DMS79 treated with DMSO at 0.1 percent for 48 hours (cell line): ENCODE measurements around the gene ARHGDIG.
A peak's percentile ranks its signal among the peaks of the same experiment; 100 is the strongest.
"Not testable (repeated sequence)": the region's sequence is repeated elsewhere in the genome, so short reads cannot be mapped to it uniquely, and the experiment has no call there.

Experiments used
- DNase-seq: peaks from one replicate; lab custom pipeline; 2025; lab: John Stamatoyannopoulos, UW

Gene ARHGDIG

DNA sequence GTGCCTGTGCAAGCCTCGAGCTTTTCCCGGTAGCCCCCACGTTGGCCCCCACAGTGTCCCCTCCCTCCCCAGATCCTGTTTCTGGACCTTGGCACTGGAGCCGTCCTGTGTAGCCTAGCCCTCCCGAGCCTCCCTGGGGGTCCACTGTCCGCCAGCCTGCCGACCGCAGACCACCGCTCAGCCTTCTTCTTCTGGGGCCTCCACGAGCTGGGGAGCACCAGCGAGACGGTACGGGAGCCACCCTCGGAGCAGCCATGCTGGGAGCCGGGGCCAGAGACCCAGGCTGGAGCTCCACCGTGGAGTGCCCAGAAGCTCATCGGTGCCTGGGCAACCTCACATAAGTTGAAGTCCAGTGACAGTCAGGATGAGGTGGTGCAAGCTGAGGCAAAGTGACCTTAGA lies 16.4 kb upstream of the ARHGDIG start:
- DNase-seq = no peak

- no peak for DNase-seq
Observed at GRCh38 chr16:264440-264951, 15.9 kb upstream of the ARHGDIG start.

DNA sequence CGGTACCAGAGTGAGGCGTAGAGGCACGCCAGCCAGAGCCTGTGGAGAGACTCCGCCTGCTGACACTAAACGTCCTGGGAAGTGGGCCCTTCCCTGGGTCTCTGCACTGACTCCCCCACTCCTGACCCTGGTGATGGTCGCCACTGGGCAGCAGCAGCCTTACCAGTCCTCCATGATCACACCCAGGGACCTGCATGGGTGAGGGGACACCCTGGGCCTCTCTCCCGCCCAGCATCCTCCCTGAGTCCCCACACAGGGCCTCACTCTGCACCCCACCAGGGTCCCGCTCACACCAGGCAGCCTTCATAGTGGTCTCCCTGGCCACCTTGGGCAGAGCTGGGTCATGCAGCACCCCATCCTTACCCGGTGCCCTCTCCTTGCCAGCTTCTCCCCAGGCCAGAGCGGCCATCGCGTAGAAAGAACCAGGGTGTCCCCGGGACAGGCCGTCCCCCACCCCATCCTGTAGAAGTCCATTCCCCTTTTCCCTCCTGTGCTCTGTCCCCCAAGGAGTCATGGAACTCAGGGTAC lies 15.3 kb upstream of the ARHGDIG start:
- DNase-seq = no peak

DNA sequence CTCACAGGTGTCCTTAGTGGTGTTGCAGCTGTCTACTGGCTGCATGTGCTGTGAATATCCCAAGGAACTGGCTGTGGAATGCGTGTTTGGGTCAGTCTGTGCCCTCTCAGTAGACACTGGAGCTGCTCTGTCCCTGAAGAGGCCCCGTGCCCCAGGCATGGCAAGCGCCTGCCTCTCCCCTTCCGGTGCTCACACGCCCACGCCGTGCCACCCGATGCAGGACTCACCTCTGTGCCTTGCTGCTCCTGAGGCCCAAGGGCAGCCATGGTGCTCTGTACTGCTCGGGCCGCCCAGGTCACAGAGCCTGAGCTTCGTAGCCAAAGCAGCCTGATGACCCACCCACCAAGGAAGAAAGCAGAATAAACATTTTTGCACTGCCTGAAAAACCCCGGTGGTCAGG lies 14.7 kb upstream of the ARHGDIG start:
- no peak for DNase-seq

DNA sequence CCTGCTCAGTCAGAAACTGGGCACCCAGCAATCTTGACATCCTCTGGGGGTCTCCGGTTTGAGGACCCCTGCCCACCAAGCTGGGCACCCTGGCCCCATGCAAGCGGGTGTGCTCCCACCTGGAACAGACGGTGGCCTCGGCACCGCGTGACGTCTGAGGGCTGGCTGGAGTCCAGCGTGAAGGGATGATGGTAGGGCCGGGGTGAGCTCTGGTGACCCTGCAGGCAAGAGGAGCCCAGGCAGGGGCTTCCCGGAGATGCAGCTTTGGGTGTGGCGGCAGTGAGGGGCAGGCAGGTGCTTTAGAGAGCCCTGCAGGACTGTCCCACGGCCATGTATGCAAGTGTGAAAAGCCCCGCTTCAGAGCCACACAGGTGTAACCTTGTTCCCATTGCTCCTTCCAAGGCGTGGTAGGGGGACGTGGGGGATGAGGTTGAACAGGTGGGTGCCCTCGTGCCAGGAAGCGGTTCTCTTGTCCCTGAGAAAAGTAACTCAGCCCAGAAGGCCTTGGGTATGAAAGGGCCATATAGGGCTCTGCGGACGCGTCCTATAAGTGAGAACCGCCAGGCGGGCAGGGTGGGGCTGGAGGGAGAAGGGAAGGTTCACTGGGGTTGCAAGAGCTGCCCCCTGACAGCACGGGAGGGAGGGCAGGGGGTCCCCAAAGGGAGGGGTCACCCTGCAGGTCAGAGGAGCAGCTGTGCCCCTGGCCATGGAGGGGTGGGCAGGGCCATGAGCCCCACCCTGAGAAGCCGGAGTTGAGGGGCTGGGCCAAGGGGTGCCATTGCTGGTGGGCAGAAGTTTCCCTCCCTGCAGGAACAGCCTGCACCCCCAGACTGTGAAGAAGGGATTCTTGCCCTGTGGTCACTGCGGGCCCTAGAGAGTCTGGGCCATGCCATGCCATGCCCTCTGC lies 13.9 kb upstream of the ARHGDIG start:
- DNase-seq = no peak

GRCh38 chr16:267562-267961 lies 12.8 kb upstream of the ARHGDIG start:
- DNase-seq = not testable (repeated sequence)

GRCh38 chr16:268141-269053 lies 12.0 kb upstream of the ARHGDIG start:
- DNase-seq = peak; percentile 54

DNA sequence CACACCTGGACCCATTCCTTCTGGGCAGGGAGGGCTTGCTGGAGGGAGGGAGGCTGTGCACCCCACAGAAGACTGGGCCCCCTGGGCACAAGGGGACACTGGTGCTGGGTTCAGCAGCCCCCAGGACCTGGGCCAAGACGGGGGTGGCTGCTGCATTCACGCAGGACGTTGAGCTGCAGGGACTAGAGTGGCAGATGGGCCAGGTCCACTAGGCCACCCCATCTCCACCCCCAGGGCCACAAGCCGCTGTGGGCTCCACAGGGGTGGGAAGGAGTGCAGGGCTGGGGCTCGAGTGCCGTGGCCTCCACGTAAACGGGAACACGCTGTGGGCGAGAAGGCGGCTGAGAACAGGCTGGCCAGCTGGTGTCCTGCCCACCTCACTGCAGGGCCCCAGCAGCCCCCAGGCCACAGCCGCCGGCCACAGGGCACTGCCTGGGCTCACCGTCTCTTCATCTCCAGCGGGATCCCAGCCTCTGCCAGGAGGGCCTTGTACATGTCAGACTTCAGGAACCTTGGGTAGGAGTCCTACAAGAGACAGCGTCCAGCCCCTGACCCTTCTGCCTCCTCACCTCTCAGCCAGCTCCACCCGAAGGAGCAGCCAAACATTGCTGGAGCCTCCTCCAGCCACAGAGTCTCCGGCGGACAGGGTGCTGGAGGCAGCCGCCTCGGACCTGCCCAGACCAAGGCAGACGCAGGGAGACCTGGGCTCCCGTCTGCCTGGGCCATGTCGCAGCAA lies 11.2 kb upstream of the ARHGDIG start:
- no peak for DNase-seq

GRCh38 chr16:270381-271255 lies 9.8 kb upstream of the ARHGDIG start:
- DNase-seq = no peak

DNA sequence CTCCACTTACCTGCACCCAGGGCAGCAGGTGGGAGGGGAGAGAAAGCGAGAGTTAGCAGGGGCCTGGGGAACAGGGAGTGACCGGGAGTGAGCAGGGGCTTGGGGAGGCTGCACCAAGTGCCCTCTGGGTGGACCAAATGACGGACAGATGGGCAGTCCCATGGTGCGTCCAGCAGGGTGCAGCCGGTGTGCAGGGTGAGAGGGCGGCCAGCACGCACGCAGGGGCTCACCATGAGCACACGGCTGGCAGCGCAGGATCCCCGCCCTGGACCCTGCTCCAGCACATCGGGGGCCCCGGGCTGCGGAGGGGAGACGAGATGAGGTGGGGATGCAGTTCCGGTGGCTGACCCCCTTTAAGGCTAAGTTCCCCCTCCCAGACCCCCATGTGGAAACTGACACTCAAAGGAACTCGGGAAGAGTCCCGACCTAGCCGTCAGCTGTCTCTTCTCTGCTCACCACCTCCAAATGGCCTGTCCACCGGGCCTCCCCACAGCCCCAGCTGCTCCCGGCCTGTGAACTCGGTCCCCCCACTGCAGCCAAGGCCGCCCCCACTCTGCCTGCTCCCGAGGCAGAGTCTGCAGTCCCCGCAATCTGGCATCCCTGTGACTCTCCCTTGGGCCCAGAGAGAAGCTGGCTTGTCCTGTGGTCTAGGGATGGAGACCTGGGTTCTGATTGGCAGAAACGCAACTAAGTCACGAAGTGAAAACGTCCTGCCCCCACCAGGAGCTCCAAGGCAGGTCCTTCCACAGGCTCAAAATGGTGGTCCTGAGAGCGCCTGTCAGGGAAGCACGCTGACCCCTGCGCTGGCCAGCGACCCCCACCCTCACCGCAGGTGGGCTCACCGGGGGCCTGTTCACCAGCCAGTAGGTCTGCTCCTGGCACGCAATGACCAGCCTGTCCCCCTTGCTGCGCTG lies 7.5 kb upstream of the ARHGDIG start:
- no peak for DNase-seq

DNA sequence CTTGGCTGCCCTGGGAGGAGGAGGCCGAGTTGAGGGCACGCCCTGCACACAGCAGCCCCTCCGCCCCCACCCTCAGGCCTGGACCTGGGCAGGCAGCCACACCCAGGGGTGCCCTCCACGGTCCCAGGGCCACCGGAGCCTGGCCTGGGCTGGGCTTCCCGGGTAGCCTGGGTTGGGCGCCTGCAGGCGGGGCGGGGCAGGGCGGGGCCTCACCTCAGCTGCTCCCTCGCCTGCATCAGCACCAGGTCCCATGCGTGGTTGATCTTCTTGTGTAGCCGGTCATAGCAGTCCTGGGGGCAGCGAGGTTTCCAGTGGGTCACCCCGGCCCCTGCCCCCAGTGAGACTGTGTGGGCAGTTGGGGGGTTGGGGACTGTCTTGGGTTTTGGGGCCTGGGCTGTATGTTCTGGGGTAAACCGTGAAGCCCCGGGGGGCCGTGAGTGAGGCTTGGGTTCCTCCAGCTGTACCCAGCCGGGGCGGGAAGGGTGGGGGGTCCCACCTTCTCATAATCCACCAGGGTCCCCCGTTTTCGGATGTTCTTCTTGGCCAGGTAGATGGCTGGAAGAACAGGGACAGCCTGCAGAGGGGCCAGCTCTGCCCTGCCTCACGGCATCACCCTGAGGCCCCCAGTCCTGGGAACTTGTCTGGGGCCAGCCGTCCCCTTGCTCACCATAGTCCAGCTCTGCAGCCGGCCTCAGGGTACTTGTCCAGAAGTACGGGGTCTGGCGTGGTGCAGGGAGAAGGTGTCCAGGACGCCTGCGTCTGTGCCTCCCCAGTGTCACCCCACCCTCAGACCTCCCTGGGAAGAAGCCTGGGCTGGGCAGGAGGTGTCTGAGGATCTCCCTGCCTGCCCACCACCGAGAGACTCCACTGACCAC lies 6.6 kb upstream of the ARHGDIG start:
- no peak for DNase-seq

- peak; percentile 27 for DNase-seq
Observed at GRCh38 chr16:275041-275641, 5.2 kb upstream of the ARHGDIG start.

- DNase-seq = no peak
Observed at GRCh38 chr16:275786-276232, 4.6 kb upstream of the ARHGDIG start, which contains the start of gene RGS11. Gene RGS11 (minus strand): TSS chr16:275944. CDS start chr16:275911, 33 bp downstream.

GRCh38 chr16:276426-277077 lies 3.8 kb upstream of the ARHGDIG start:
- no peak for DNase-seq

DNA sequence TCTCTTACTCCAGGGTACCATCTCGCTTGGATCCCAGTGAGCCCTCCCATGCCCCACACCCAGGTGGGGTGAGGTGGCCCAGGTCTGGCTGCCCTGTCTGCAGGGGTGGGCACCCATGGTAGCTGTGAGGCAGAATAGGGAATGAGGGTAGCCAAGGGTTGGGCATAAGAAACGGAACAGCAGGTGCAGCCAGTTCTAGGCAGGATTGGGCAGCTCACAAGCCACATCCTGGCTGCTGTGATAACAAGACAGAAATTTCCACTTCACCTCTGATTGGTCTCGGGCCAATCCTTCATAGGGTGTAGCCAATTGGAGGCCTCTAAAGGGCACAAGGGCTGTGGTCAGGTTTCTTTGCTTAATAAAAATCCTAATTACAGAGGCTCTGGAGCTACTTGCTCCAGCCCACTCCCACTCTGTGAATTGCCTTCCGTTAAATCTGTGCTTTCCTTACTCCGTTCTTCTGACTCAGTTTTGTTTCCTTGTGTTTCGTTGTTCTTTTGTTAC lies 1.5 kb upstream of the ARHGDIG start:
- peak; percentile 79 for DNase-seq

DNA sequence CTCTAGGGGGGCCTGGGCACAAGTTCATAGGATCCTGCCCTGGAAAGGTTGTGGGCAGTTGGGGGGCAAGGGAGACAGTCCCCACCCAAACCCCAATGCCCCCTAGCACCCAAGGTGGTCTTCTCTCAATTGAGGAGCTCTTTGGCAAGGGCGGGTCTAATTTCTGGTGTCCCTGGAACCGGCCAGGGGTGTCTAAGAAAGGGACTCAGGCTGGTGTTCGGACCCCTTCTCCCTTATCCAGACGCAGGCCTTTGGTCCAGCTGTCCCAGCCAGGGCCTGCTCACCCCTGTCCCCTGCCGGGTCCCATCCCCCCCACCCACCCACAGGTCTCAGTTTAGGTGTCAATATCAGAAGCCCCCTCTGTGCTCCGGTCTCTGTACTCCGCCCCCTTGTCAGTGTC lies 860 bp upstream of the ARHGDIG start:
- no peak for DNase-seq

DNA sequence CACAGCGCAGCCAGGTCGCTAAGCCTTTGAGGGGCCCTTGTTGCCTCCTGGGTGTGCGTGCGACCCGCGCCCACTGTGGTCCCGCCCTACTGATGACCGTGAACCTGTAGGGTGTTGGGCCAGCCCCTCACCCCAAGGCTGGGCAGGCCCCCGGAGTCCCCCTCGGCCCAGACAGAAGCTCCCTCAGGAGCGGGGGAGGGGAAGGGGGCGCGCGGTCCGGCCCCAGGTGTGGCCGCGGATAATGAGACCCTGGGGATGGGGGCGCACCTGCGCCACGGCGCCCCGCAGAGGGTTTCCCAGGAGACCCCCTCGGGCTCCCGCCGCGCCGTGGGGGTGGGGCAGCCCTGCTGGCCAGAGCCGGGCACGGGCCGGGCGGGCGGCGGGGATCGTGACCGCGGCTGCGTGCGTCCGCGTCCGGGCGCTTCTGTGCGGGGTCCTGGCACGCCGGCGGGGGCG lies 358 bp upstream of the ARHGDIG start:
- DNase-seq = no peak
